WTC11 (cell line): ENCODE measurements around the gene SMAD5. TPM values are rescaled to one million over a fixed set of nuclear protein-coding genes. Genes with fewer than 3 reads are reported as not detected.
A peak's percentile ranks its signal among the peaks of the same experiment; 100 is the strongest.

ENCODE experiments used
- ATAC-seq: fragments of 200-7000 bp; cut with Tn5 transposase; 2 replicates; pipeline ENCODE4 v1.10.0; 2021; ENCODE audit warnings: mild to moderate bottlenecking, moderate library complexity
- CTCF ChIA-PET: fragments of 300-600 bp; sonication (Branson Sonifier 250); formaldehyde crosslinking; loops from one replicate; lab custom pipeline; 2021; ENCODE audit warnings: antibody characterized with exemption; lab: Charles Lee
- POLR2A ChIA-PET: fragments of 350-600 bp; sonication (Branson Sonifier 250); formaldehyde crosslinking; loops from one replicate; lab custom pipeline; 2021; ENCODE audit warnings: antibody characterized with exemption; lab: Charles Lee
- DNase-seq: peaks from one replicate; pipeline ENCODE4 v3.0.0; 2021; ENCODE audit warnings: low spot score
- H3K27ac Mint-ChIP-seq: 2 replicates; pipeline ENCODE4 v1.8.0; 2021; ENCODE audit warnings: mixed read lengths
- H3K27me3 Mint-ChIP-seq: 2 replicates; pipeline ENCODE4 v1.8.0; 2021; ENCODE audit warnings: low read depth, mild to moderate bottlenecking, moderate library complexity, mixed read lengths
- H3K36me3 Mint-ChIP-seq: 2 replicates; pipeline ENCODE4 v1.8.0; 2021; ENCODE audit warnings: mixed read lengths
- H3K4me1 Mint-ChIP-seq: 2 replicates; pipeline ENCODE4 v1.8.0; 2022; ENCODE audit warnings: mixed read lengths
- H3K4me3 Mint-ChIP-seq: 2 replicates; pipeline ENCODE4 v1.8.0; 2021; ENCODE audit warnings: mild to moderate bottlenecking, moderate library complexity, mixed read lengths
- H3K9me3 Mint-ChIP-seq: 2 replicates; pipeline ENCODE4 v1.8.0; 2021; ENCODE audit warnings: mixed read lengths
- ATF1 ChIP-seq: sonication (generic); formaldehyde crosslinking; IDR thresholded peaks from 2 replicates; pipeline ENCODE4 v1.8.1; 2023; ENCODE audit warnings: mild to moderate bottlenecking, moderate library complexity, missing genetic modification reagents
- ATF3 ChIP-seq: sonication (generic); formaldehyde crosslinking; conservative IDR thresholded peaks from 2 replicates; pipeline ENCODE4 v1.8.1; 2022; ENCODE audit warnings: mild to moderate bottlenecking, missing genetic modification reagents
- CREB1 ChIP-seq: sonication (generic); formaldehyde crosslinking; IDR thresholded peaks from 2 replicates; pipeline ENCODE4 v1.8.0; 2023; ENCODE audit warnings: mild to moderate bottlenecking, missing genetic modification reagents
- IRF1 ChIP-seq: sonication (generic); formaldehyde crosslinking; IDR thresholded peaks from 2 replicates; pipeline ENCODE4 v1.8.0; 2023; ENCODE audit warnings: missing genetic modification reagents
- JUN ChIP-seq: sonication (generic); formaldehyde crosslinking; IDR thresholded peaks from 2 replicates; pipeline ENCODE4 v1.8.0; 2023; ENCODE audit warnings: mild to moderate bottlenecking, missing genetic modification reagents
- KAT7 ChIP-seq: sonication (generic); formaldehyde crosslinking; IDR thresholded peaks from 2 replicates; pipeline ENCODE4 v1.8.1; 2023; ENCODE audit warnings: missing genetic modification reagents, mild to moderate bottlenecking, borderline replicate concordance
- MAX ChIP-seq: sonication (generic); formaldehyde crosslinking; IDR thresholded peaks from 2 replicates; pipeline ENCODE4 v1.8.0; 2022; ENCODE audit warnings: mild to moderate bottlenecking, missing genetic modification reagents
- MLX ChIP-seq: sonication (generic); formaldehyde crosslinking; IDR thresholded peaks from 2 replicates; pipeline ENCODE4 v1.8.1; 2023; ENCODE audit warnings: mild to moderate bottlenecking, missing genetic modification reagents, moderate library complexity
- MXD4 ChIP-seq: fragments of 250-450 bp; sonication (Bioruptor Pico); IDR thresholded peaks from 2 replicates; pipeline ENCODE4 v1.8.0; 2021; ENCODE audit warnings: mild to moderate bottlenecking, moderate library complexity, borderline replicate concordance
- MYBL2 ChIP-seq: sonication (generic); formaldehyde crosslinking; IDR thresholded peaks from 2 replicates; pipeline ENCODE4 v1.8.1; 2023; ENCODE audit warnings: mild to moderate bottlenecking, moderate library complexity, missing genetic modification reagents
- NFE2L1 ChIP-seq: sonication (generic); formaldehyde crosslinking; IDR thresholded peaks from 2 replicates; pipeline ENCODE4 v1.8.1; 2023; ENCODE audit warnings: missing genetic modification reagents
- NFYB ChIP-seq: sonication (generic); formaldehyde crosslinking; conservative IDR thresholded peaks from 2 replicates; pipeline ENCODE4 v1.8.0; 2022; ENCODE audit warnings: low read depth, missing genetic modification reagents
- SP1 ChIP-seq: sonication (generic); formaldehyde crosslinking; conservative IDR thresholded peaks from 2 replicates; pipeline ENCODE4 v1.8.1; 2022; ENCODE audit warnings: missing genetic modification reagents
- TEAD1 ChIP-seq: sonication (generic); formaldehyde crosslinking; IDR thresholded peaks from 2 replicates; pipeline ENCODE4 v1.8.0; 2022; ENCODE audit warnings: mild to moderate bottlenecking, missing genetic modification reagents
- ZNF121 ChIP-seq: sonication (generic); formaldehyde crosslinking; IDR thresholded peaks from 2 replicates; pipeline ENCODE4 v1.8.0; 2023; ENCODE audit warnings: missing genetic modification reagents
- ZNF263 ChIP-seq: sonication (generic); formaldehyde crosslinking; IDR thresholded peaks from 2 replicates; pipeline ENCODE4 v1.8.1; 2022; ENCODE audit warnings: low read depth, mild to moderate bottlenecking, moderate library complexity, missing genetic modification reagents
- ZNF423 ChIP-seq: fragments of 250-450 bp; sonication (Bioruptor Pico); IDR thresholded peaks from 2 replicates; pipeline ENCODE4 v2.1.2; 2022; ENCODE audit warnings: mild to moderate bottlenecking, moderate library complexity
- ZNF425 ChIP-seq: fragments of 250-450 bp; sonication (Bioruptor Pico); conservative IDR thresholded peaks from 2 replicates; pipeline ENCODE4 v1.9.0; 2021; ENCODE audit warnings: mild to moderate bottlenecking
- ZNF512 ChIP-seq: sonication (generic); formaldehyde crosslinking; IDR thresholded peaks from 2 replicates; pipeline ENCODE4 v1.8.1; 2022; ENCODE audit warnings: missing genetic modification reagents, borderline replicate concordance
- total RNA-seq: library from RNA; stranded (reverse); gene quantifications from 3 replicates; pipeline ENCODE4 v1.2.3, GENCODE V29; 2021

The SMAD5 gene
- total RNA-seq, 1 experiment from 2014 or later: 65.2 TPM

GRCh38 chr5:136213919-136214493, 81.4 kb downstream of the SMAD5 start:
- H3K27ac Mint-ChIP-seq: no peak overlapping the region
- H3K27me3 Mint-ChIP-seq: peaks cover 49% of the 10 kb centered on the region
- H3K36me3 Mint-ChIP-seq: no peaks in the 10 kb centered on the region
- no peak for DNase-seq
- no peak for ATAC-seq
- H3K4me3 Mint-ChIP-seq: no peak overlapping the region
- H3K9me3 Mint-ChIP-seq: peaks cover 8% of the 10 kb centered on the region
- peaks cover 4% of the 10 kb centered on the region for H3K4me1 Mint-ChIP-seq
- ChIA-PET POLR2A (no interaction called here), CTCF (interaction anchor here (1.0 to 1.6 kb wide), 2 partner anchors 17 to 22 kb away, joined by 3 to 4 read pairs; no protein-coding TSS in a partner anchor)
- TF ChIP-seq MXD4 (CRISPR knock-in tag) (no peak), SP1 (CRISPR knock-in tag) (no peak), ZNF121 (CRISPR knock-in tag) (no peak), NFYB (CRISPR knock-in tag) (no peak)

- POLR2A ChIA-PET: no interaction called here
- TF ChIP-seq ZNF121 (CRISPR knock-in tag) (no peak), ATF1 (CRISPR knock-in tag) (no peak)
- TF ChIP-seq, all 79 proteins: peak for 0
- no peak overlapping the region for H3K27ac Mint-ChIP-seq
Measured at GRCh38 chr5:136215812-136216211, 83.2 kb downstream of the SMAD5 start.

GRCh38 chr5:136216230-136216629, 83.6 kb downstream of the SMAD5 start:
- no peak overlapping the region for H3K4me3 Mint-ChIP-seq
- peaks cover 15% of the 10 kb centered on the region for H3K36me3 Mint-ChIP-seq
- ATAC-seq: peak; percentile 68
- no peak overlapping the region for H3K27ac Mint-ChIP-seq
- no peak for DNase-seq
- ChIA-PET POLR2A (no interaction called here), CTCF (interaction anchor here (0.8 to 1.5 kb wide), 4 partner anchors 11 to 1129 kb away, joined by 3 to 4 read pairs (median 3); no protein-coding TSS in a partner anchor)
- peaks cover 4% of the 10 kb centered on the region for H3K4me1 Mint-ChIP-seq
- H3K27me3 Mint-ChIP-seq: peaks cover 42% of the 10 kb centered on the region
- TF ChIP-seq ATF3 (no peak), IRF1 (CRISPR knock-in tag) (no peak), CREB1 (no peak), TEAD1 (CRISPR knock-in tag) (no peak), MAX (no peak), JUN (no peak), ATF1 (CRISPR knock-in tag) (no peak)
- H3K9me3 Mint-ChIP-seq: peaks cover 26% of the 10 kb centered on the region

More at GRCh38 chr5:136215812-136216211, 83.2 kb downstream of the SMAD5 start:
- DNase-seq: no peak
- Mint-ChIP-seq H3K4me1 (peaks cover 4% of the 10 kb centered on the region), H3K4me3 (no peak overlapping the region), H3K36me3 (peaks cover 12% of the 10 kb centered on the region), H3K27me3 (peaks cover 43% of the 10 kb centered on the region), H3K9me3 (peaks cover 23% of the 10 kb centered on the region)
- CTCF ChIA-PET: interaction anchor here (0.8 to 1.5 kb wide), 3 partner anchors 11 to 238 kb away, joined by 3 to 4 read pairs (median 3); no protein-coding TSS in a partner anchor
- no peak for ATAC-seq

- Mint-ChIP-seq H3K27me3 (peaks cover 42% of the 10 kb centered on the region), H3K4me3 (no peak overlapping the region), H3K4me1 (peaks cover 3% of the 10 kb centered on the region; the same call in 1 of the 2 replicates), H3K9me3 (peaks cover 33% of the 10 kb centered on the region), H3K27ac (no peak overlapping the region), H3K36me3 (peaks cover 21% of the 10 kb centered on the region)
- POLR2A ChIA-PET: no interaction called here
- ATAC-seq (no peak), DNase-seq (no peak)
- CTCF ChIA-PET: no interaction called here
- TF ChIP-seq MYBL2 (CRISPR knock-in tag) (no peak), ZNF423 (CRISPR knock-in tag) (no peak), KAT7 (no peak), ZNF425 (CRISPR knock-in tag) (no peak), NFYB (CRISPR knock-in tag) (no peak), ZNF121 (CRISPR knock-in tag) (no peak), SP1 (CRISPR knock-in tag) (no peak), NFE2L1 (no peak), ZNF512 (CRISPR knock-in tag) (no peak), ZNF263 (CRISPR knock-in tag) (no peak), MLX (CRISPR knock-in tag) (no peak)
Measured at GRCh38 chr5:136221340-136221739, 88.7 kb downstream of the SMAD5 start.
